Ramos (cell line): ENCODE measurements around the gene TMEM131.
"Not testable (repeated sequence)": the region's sequence is repeated elsewhere in the genome, so short reads cannot be mapped to it uniquely, and the experiment has no call there.

ENCODE experiments used
- in situ Hi-C: fragments of 300-500 bp; cut with MboI; formaldehyde crosslinking; loops from one replicate; pipeline ENCODE4 v1.14.3; 2022; ENCODE audit warnings: low sequenced_read_pairs; ENCODE audit not compliant: unreplicated experiment

TMEM131 gene

GRCh38 chr2:97995734-97996624, at the start of gene TMEM131:
TMEM131 (minus strand) TSS chr2:97995948; CDS start chr2:97995662, 286 bp downstream.
- in situ Hi-C loops = no loop called here

GRCh38 chr2:98044730-98045129, 49.0 kb upstream of the TMEM131 start:
- in situ Hi-C loops = not testable (repeated sequence)

- in situ Hi-C loops = no loop called here
Observed at GRCh38 chr2:98043101-98043500, 47.4 kb upstream of the TMEM131 start.

GRCh38 chr2:98040331-98040939, 44.7 kb upstream of the TMEM131 start:
- in situ Hi-C loops = no loop called here

GRCh38 chr2:98039085-98039756, 43.5 kb upstream of the TMEM131 start:
- in situ Hi-C loops = no loop called here

DNA sequence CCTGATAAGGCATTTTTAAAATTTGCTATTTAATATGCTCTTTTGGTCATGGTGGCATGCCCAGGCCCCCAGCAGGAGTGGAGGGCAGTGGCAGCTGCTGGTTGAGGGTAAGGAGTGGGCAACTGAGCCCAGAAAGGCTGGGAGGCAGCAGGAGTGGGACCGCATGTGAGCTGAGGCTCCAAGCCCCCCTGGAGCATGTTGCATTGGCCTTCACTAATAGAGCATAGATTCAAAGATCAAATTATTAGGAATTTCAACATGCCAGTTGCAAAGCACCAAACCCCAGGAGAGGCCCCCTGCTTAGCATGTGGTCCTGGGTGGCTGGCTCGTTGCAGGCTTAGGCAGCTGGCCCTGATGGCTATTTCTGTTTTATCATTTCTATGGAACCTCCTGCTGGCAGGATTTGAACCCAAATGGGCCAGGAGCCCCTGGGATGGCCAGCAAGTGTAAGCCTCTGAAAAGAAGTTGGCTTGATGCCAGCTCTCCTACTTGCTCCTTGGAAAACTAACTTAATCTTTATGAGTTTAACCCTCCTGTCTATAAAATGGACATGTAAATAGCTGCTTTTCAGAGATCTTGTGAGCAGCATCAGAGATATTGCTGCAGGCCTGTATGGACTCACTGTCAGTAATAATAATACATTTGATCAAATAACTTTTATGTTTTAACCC, 42.1 kb upstream of the TMEM131 start:
- in situ Hi-C loops = no loop called here

GRCh38 chr2:98037206-98037605, 41.5 kb upstream of the TMEM131 start:
- in situ Hi-C loops = no loop called here

- in situ Hi-C loops = no loop called here
Observed at GRCh38 chr2:98036349-98037000, 40.7 kb upstream of the TMEM131 start.

- in situ Hi-C loops = no loop called here
Observed at GRCh38 chr2:98034745-98035144, 39.0 kb upstream of the TMEM131 start.

- in situ Hi-C loops = no loop called here
Observed at GRCh38 chr2:98032086-98032485, 36.3 kb upstream of the TMEM131 start.

GRCh38 chr2:98029718-98030222, 34.0 kb upstream of the TMEM131 start:
- in situ Hi-C loops = no loop called here

- in situ Hi-C loops = no loop called here
Observed at GRCh38 chr2:98028931-98029717, 33.4 kb upstream of the TMEM131 start.

DNA sequence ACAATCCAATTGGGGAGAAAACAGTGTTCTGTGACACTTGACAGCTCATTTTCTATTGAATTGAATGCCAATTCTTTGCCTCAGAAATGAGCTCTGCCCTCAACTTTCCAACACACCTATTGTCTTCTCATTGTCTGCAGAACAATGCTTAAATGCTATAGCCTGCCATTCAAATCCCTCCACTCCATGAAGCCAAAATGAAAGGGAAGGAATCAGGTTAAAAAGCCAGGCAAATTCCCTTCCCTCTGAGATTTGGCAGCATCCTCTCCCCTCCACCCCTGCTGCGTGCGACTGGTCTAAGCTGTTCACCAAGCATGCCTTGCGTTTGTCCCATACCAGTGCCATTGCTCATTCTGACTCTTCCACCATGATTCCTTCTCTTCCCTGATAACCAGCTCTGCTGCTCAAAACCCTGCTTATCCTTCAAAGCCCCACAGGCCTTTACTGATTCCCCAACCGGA, 32.4 kb upstream of the TMEM131 start:
- in situ Hi-C loops = no loop called here

- in situ Hi-C loops = no loop called here
Observed at GRCh38 chr2:98027538-98027937, 31.8 kb upstream of the TMEM131 start.

- in situ Hi-C loops = no loop called here
Observed at GRCh38 chr2:98026927-98027522, 31.3 kb upstream of the TMEM131 start.

- in situ Hi-C loops = no loop called here
Observed at GRCh38 chr2:98026292-98026691, 30.5 kb upstream of the TMEM131 start.

GRCh38 chr2:98025481-98026037, 29.8 kb upstream of the TMEM131 start:
- in situ Hi-C loops = no loop called here

- in situ Hi-C loops = not testable (repeated sequence)
Observed at GRCh38 chr2:98022067-98022466, 26.3 kb upstream of the TMEM131 start.
